ENCODE data around the gene SASH1. TPM values are rescaled to one million over a fixed set of nuclear protein-coding genes. Genes with fewer than 3 reads are reported as not detected.
A peak's percentile ranks its signal among the peaks of the same experiment; 100 is the strongest.

Gene SASH1
- total and polyA plus RNA-seq, 2 donors (not counting 3 experiments of a cell fraction or from before 2014, with no cell fraction given), result 18.5 to 103 TPM

DNA sequence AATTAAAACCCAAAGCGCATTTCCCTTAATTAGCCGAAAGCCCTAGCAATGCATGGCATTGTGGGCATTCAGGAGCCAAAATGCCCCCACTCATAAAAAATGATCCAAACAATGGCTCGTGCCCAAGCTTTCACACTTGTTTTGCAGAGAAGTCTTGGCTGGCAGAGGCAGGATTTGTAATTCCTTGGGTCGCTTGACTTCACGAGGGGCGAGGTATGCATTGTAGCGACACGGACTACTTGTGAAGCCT, 613 bp upstream of the SASH1 start:
- DNase-seq (ENCODE audit: low read depth, low spot score) (no peak), FAIRE-seq (no peak)
- ChIA-PET CTCF (interaction anchor here (0.5 to 1.9 kb wide), 8 partner anchors 12 to 162 kb away, joined by 3 to 6 read pairs (median 3); no protein-coding TSS in a partner anchor), POLR2A (interaction anchor here (0.6 to 0.7 kb wide), 2 partner anchors 22 to 37 kb away, joined by 4 read pairs; no protein-coding TSS in a partner anchor)
- H3K79me2 ChIP-seq (ENCODE audit: control insufficient read depth, insufficient read depth, low read length), result peaks cover 65% of the 10 kb centered on the region
- TSS peak; percentile 64 for BruUV-seq (replicated peaks)
- peak overlapping the region; percentile 93 for H3K9ac ChIP-seq (replicated peaks; ENCODE audit: extremely low read depth, insufficient read depth, low read length)
- peak overlapping the region; percentile 94 for H3K27ac ChIP-seq (ENCODE audit: insufficient read depth, low read depth, low read length)
- no peaks in the 10 kb centered on the region for H4K20me1 ChIP-seq (replicated peaks; ENCODE audit: control insufficient read depth, extremely low read depth, insufficient read depth, low read length)
- intact Hi-C loops (cut with micrococcal nuclease), result loop anchor here (1.0 to 5.0 kb wide), 9 partner anchors 25 to 835 kb away; partner anchors contain the start of gene SAMD5
- peak overlapping the region; percentile 89 for H3K4me2 ChIP-seq (ENCODE audit: insufficient read depth, low read length)
- H3K4me1 ChIP-seq (ENCODE audit: control insufficient read depth, extremely low read depth, insufficient read depth, low read length), result peaks cover 48% of the 10 kb centered on the region
- no peak overlapping the region for H2AFZ ChIP-seq (ENCODE audit: low read depth, low read length)
- dilution Hi-C loops (cut with MboI; ENCODE audit: extremely low pct_ligation_motif_present, low sequenced_read_pairs), result no loop called here
- TF ChIP-seq, protein P1, sequence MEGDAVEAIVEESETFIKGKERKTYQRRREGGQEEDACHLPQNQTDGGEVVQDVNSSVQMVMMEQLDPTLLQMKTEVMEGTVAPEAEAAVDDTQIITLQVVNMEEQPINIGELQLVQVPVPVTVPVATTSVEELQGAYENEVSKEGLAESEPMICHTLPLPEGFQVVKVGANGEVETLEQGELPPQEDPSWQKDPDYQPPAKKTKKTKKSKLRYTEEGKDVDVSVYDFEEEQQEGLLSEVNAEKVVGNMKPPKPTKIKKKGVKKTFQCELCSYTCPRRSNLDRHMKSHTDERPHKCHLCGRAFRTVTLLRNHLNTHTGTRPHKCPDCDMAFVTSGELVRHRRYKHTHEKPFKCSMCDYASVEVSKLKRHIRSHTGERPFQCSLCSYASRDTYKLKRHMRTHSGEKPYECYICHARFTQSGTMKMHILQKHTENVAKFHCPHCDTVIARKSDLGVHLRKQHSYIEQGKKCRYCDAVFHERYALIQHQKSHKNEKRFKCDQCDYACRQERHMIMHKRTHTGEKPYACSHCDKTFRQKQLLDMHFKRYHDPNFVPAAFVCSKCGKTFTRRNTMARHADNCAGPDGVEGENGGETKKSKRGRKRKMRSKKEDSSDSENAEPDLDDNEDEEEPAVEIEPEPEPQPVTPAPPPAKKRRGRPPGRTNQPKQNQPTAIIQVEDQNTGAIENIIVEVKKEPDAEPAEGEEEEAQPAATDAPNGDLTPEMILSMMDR (IDR thresholded peaks at IDR 0.05; ENCODE audit: extremely low read depth in 1 of 2, insufficient read depth in 1 of 2, low read depth in 1 of 2, low read length in 2 of 2), result no peak
- TF ChIP-seq FOS (IDR thresholded peaks at IDR 0.05; ENCODE audit: borderline replicate concordance, insufficient read depth, low read length) (no peak), GATA2 (IDR thresholded peaks at IDR 0.05; ENCODE audit: insufficient read depth, insufficient read length, low read depth, low read length) (no peak), POLR2AphosphoS5 (IDR thresholded peaks at IDR 0.05; ENCODE audit: insufficient read depth, low read depth, low read length) (no peak), MYC (IDR thresholded peaks at IDR 0.05; ENCODE audit: low read depth, low read length) (no peak), EZH2 (IDR thresholded peaks at IDR 0.05; ENCODE audit: borderline replicate concordance, low read depth, low read length, severe bottlenecking) (no peak), POLR2A (IDR thresholded peaks at IDR 0.05; ENCODE audit: low read depth, low read length) (no peak), JUN (IDR thresholded peaks at IDR 0.05; ENCODE audit: borderline replicate concordance, insufficient read depth, insufficient read length, low read depth) (no peak), MAX (IDR thresholded peaks at IDR 0.05; ENCODE audit: insufficient read depth, insufficient read length) (no peak)
- no peaks in the 10 kb centered on the region for H3K9me1 ChIP-seq (replicated peaks; ENCODE audit: control insufficient read depth, extremely low read depth, insufficient read depth, low read length)
- H3K27me3 ChIP-seq (ENCODE audit: control insufficient read depth in 2 of 2, insufficient read depth in 2 of 2, low read length in 2 of 2), result no peaks in the 10 kb centered on the region
- H3K9me3 ChIP-seq (replicated peaks; ENCODE audit: control insufficient read depth, insufficient read depth, low read length), result no peaks in the 10 kb centered on the region
- H3K4me3 ChIP-seq (replicated peaks in 1 of 3; ENCODE audit: insufficient read depth in 1 of 3, low read depth in 1 of 3, low read length in 3 of 3), result peak overlapping the region; percentile 45 to 97 (median 69)
- H3K36me3 ChIP-seq (ENCODE audit: control insufficient read depth in 2 of 2, extremely low read depth in 1 of 2, insufficient read depth in 2 of 2, low read length in 2 of 2), result no peaks in the 10 kb centered on the region

Data from endothelial cell of umbilical vein (primary cell).